HEK293 (cell line): Measurements from ENCODE around the gene SLC46A1.

Source experiments
- KLF10 ChIP-seq: fragments of 450-650 bp; IDR thresholded peaks from 2 replicates; pipeline ENCODE4 v1.5.1; 2018; ENCODE audit warnings: missing biosample characterization, mild to moderate bottlenecking, missing genetic modification characterization
- RBAK ChIP-seq: fragments of 450-650 bp; formaldehyde crosslinking; IDR thresholded peaks from 2 replicates; pipeline ENCODE4 v1.5.1; 2016; ENCODE audit warnings: missing biosample characterization, missing genetic modification characterization
- ZNF274 ChIP-seq, 2 experiments: fragments of 200-500 bp in 1 of 2; fragments of 450-650 bp in 1 of 2; sonication (Bioruptor generic) in 1 of 2; formaldehyde crosslinking in 1 of 2; IDR thresholded peaks; 2 replicates each; pipeline versions ENCODE4 v1.5.1 to v1.6.1; 2014 to 2016; ENCODE audit warnings: borderline replicate concordance in 1 of 2, inconsistent platforms in 1 of 2, low read length in 1 of 2, missing biosample characterization in 1 of 2, missing genetic modification characterization in 1 of 2
- ZNF404 ChIP-seq: fragments of 450-650 bp; formaldehyde crosslinking; IDR thresholded peaks from 2 replicates; pipeline ENCODE4 v1.5.1; 2017; ENCODE audit warnings: missing biosample characterization, missing genetic modification characterization
- ZNF510 ChIP-seq: fragments of 450-650 bp; formaldehyde crosslinking; IDR thresholded peaks from 2 replicates; pipeline ENCODE4 v1.5.1; 2018; ENCODE audit warnings: mild to moderate bottlenecking, missing genetic modification characterization, missing biosample characterization; ENCODE audit not compliant: insufficient replicate concordance
- ZNF621 ChIP-seq: fragments of 450-650 bp; formaldehyde crosslinking; IDR thresholded peaks from 2 replicates; pipeline ENCODE4 v1.5.1; 2017; ENCODE audit warnings: missing biosample characterization, missing genetic modification characterization
- ZNF670 ChIP-seq: fragments of 450-650 bp; formaldehyde crosslinking; IDR thresholded peaks from 2 replicates; pipeline ENCODE4 v1.5.1; 2016; ENCODE audit warnings: missing biosample characterization, missing genetic modification characterization, low read depth
- TF ChIP-seq, protein P1 (sequence below): fragments of 450-650 bp; formaldehyde crosslinking; IDR thresholded peaks from 2 replicates; pipeline ENCODE4 v1.5.1; 2016; ENCODE audit warnings: missing biosample characterization, missing genetic modification characterization
- TF ChIP-seq, protein P2 (sequence below): fragments of 450-650 bp; formaldehyde crosslinking; IDR thresholded peaks from 2 replicates; pipeline ENCODE4 v1.5.1; 2016; ENCODE audit warnings: missing biosample characterization, missing genetic modification characterization
- TF ChIP-seq, protein P3 (sequence below): fragments of 450-650 bp; formaldehyde crosslinking; IDR thresholded peaks from 2 replicates; pipeline ENCODE4 v1.5.1; 2017; ENCODE audit warnings: missing biosample characterization, mild to moderate bottlenecking, missing genetic modification characterization, moderate library complexity
- TF ChIP-seq, protein P4 (sequence below): fragments of 450-650 bp; formaldehyde crosslinking; IDR thresholded peaks from 2 replicates; pipeline ENCODE4 v1.5.1; 2017; ENCODE audit warnings: missing biosample characterization, missing genetic modification characterization
- TF ChIP-seq, protein P5 (sequence below): fragments of 450-650 bp; formaldehyde crosslinking; IDR thresholded peaks from 2 replicates; pipeline ENCODE4 v1.5.1; 2016; ENCODE audit warnings: missing biosample characterization, missing genetic modification characterization

DNA sequence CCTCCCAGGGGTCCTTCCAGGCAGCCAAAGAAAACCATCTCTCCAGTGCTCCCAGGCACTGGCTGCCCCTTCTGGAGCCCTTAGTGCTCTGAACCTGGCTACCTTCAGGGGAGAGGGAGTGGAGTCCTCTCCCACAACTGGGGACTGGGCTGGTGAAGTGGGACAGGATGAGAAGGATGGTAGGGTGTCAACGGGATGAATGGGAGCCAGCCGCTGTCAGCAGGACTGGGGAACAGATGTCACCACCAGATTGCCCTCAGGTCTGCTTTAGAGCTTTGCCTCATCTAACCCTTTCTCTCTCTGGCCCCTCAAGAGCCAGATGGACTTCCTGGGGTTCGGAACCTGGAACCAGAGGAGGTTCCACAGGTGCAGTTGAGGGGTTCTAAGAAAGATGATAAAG, 40.5 kb downstream of the SLC46A1 start:
- TF ChIP-seq, protein P1, sequence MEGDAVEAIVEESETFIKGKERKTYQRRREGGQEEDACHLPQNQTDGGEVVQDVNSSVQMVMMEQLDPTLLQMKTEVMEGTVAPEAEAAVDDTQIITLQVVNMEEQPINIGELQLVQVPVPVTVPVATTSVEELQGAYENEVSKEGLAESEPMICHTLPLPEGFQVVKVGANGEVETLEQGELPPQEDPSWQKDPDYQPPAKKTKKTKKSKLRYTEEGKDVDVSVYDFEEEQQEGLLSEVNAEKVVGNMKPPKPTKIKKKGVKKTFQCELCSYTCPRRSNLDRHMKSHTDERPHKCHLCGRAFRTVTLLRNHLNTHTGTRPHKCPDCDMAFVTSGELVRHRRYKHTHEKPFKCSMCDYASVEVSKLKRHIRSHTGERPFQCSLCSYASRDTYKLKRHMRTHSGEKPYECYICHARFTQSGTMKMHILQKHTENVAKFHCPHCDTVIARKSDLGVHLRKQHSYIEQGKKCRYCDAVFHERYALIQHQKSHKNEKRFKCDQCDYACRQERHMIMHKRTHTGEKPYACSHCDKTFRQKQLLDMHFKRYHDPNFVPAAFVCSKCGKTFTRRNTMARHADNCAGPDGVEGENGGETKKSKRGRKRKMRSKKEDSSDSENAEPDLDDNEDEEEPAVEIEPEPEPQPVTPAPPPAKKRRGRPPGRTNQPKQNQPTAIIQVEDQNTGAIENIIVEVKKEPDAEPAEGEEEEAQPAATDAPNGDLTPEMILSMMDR (tag by site-specific recombination), result no peak
- TF ChIP-seq ZNF510 (tag by site-specific recombination) (no peak), KLF10 (tag by site-specific recombination) (no peak), ZNF621 (tag by site-specific recombination) (no peak), ZNF274 (IDR thresholded peaks at IDR 0.05; ENCODE audit: low read length) (no peak), ZNF274 (tag by site-specific recombination; IDR thresholded peaks at IDR 0.05; ENCODE audit: borderline replicate concordance) (no peak), RBAK (tag by site-specific recombination) (no peak), ZNF670 (tag by site-specific recombination) (no peak), ZNF404 (tag by site-specific recombination) (no peak)
- TF ChIP-seq, protein P2, sequence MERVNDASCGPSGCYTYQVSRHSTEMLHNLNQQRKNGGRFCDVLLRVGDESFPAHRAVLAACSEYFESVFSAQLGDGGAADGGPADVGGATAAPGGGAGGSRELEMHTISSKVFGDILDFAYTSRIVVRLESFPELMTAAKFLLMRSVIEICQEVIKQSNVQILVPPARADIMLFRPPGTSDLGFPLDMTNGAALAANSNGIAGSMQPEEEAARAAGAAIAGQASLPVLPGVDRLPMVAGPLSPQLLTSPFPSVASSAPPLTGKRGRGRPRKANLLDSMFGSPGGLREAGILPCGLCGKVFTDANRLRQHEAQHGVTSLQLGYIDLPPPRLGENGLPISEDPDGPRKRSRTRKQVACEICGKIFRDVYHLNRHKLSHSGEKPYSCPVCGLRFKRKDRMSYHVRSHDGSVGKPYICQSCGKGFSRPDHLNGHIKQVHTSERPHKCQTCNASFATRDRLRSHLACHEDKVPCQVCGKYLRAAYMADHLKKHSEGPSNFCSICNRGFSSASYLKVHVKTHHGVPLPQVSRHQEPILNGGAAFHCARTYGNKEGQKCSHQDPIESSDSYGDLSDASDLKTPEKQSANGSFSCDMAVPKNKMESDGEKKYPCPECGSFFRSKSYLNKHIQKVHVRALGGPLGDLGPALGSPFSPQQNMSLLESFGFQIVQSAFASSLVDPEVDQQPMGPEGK (tag by site-specific recombination), result no peak
- TF ChIP-seq, protein P3, sequence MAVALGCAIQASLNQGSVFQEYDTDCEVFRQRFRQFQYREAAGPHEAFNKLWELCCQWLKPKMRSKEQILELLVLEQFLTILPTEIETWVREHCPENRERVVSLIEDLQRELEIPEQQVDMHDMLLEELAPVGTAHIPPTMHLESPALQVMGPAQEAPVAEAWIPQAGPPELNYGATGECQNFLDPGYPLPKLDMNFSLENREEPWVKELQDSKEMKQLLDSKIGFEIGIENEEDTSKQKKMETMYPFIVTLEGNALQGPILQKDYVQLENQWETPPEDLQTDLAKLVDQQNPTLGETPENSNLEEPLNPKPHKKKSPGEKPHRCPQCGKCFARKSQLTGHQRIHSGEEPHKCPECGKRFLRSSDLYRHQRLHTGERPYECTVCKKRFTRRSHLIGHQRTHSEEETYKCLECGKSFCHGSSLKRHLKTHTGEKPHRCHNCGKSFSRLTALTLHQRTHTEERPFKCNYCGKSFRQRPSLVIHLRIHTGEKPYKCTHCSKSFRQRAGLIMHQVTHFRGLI (tag by site-specific recombination), result no peak
- TF ChIP-seq, protein P4, sequence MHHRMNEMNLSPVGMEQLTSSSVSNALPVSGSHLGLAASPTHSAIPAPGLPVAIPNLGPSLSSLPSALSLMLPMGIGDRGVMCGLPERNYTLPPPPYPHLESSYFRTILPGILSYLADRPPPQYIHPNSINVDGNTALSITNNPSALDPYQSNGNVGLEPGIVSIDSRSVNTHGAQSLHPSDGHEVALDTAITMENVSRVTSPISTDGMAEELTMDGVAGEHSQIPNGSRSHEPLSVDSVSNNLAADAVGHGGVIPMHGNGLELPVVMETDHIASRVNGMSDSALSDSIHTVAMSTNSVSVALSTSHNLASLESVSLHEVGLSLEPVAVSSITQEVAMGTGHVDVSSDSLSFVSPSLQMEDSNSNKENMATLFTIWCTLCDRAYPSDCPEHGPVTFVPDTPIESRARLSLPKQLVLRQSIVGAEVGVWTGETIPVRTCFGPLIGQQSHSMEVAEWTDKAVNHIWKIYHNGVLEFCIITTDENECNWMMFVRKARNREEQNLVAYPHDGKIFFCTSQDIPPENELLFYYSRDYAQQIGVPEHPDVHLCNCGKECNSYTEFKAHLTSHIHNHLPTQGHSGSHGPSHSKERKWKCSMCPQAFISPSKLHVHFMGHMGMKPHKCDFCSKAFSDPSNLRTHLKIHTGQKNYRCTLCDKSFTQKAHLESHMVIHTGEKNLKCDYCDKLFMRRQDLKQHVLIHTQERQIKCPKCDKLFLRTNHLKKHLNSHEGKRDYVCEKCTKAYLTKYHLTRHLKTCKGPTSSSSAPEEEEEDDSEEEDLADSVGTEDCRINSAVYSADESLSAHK (tag by site-specific recombination), result no peak
- TF ChIP-seq, protein P5, sequence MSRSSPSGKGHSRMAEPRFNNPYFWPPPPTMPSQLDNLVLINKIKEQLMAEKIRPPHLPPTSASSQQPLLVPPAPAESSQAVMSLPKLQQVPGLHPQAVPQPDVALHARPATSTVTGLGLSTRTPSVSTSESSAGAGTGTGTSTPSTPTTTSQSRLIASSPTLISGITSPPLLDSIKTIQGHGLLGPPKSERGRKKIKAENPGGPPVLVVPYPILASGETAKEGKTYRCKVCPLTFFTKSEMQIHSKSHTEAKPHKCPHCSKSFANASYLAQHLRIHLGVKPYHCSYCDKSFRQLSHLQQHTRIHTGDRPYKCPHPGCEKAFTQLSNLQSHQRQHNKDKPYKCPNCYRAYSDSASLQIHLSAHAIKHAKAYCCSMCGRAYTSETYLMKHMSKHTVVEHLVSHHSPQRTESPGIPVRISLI (tag by site-specific recombination), result no peak
